ENCODE results near the gene NDUFV1.
"Not testable (repeated sequence)": the region's sequence is repeated elsewhere in the genome, so short reads cannot be mapped to it uniquely, and the experiment has no call there.

Gene NDUFV1

GRCh38 chr11:67584881-67585873, 21.6 kb upstream of the NDUFV1 start:
- FAIRE-seq = no peak
- no peak for DNase-seq (ENCODE audit: extremely low spot score, insufficient read length, low read depth)

GRCh38 chr11:67585911-67586310, 20.8 kb upstream of the NDUFV1 start:
- FAIRE-seq = no peak

GRCh38 chr11:67586568-67587250, 20.0 kb upstream of the NDUFV1 start:
- FAIRE-seq (no peak), DNase-seq (ENCODE audit: extremely low spot score, insufficient read length, low read depth) (no peak)

More at GRCh38 chr11:67585911-67586310, 20.8 kb upstream of the NDUFV1 start:
- DNase-seq (ENCODE audit: extremely low spot score, insufficient read length, low read depth) = no peak

GRCh38 chr11:67588136-67588503, 18.6 kb upstream of the NDUFV1 start:
- peak; percentile 51 for FAIRE-seq
- DNase-seq (ENCODE audit: extremely low spot score, insufficient read length, low read depth) = no peak

GRCh38 chr11:67588899-67589415, 17.8 kb upstream of the NDUFV1 start:
- peak; percentile 9 for FAIRE-seq
- not testable (repeated sequence) for DNase-seq (ENCODE audit: extremely low spot score, insufficient read length, low read depth)

GRCh38 chr11:67592880-67593564, 13.7 kb upstream of the NDUFV1 start:
- no peak for DNase-seq (ENCODE audit: extremely low spot score, insufficient read length, low read depth)
- FAIRE-seq = no peak

- DNase-seq (ENCODE audit: extremely low spot score, insufficient read length, low read depth) (no peak), FAIRE-seq (no peak)
These were observed 13.2 kb upstream of the NDUFV1 start for GRCh38 chr11:67593565-67593905.

GRCh38 chr11:67594480-67594879, 12.3 kb upstream of the NDUFV1 start:
- FAIRE-seq (no peak), DNase-seq (ENCODE audit: extremely low spot score, insufficient read length, low read depth) (no peak)

GRCh38 chr11:67596753-67597300, 9.9 kb upstream of the NDUFV1 start:
- DNase-seq (ENCODE audit: extremely low spot score, insufficient read length, low read depth) (no peak), FAIRE-seq (no peak)

GRCh38 chr11:67597458-67597857, 9.3 kb upstream of the NDUFV1 start:
- DNase-seq (ENCODE audit: extremely low spot score, insufficient read length, low read depth); FAIRE-seq: not testable (repeated sequence)

- not testable (repeated sequence) for FAIRE-seq; DNase-seq (ENCODE audit: extremely low spot score, insufficient read length, low read depth)
These were observed 8.8 kb upstream of the NDUFV1 start for GRCh38 chr11:67597963-67598362.

- DNase-seq (ENCODE audit: extremely low spot score, insufficient read length, low read depth) = no peak
- FAIRE-seq = no peak
These were observed 7.6 kb upstream of the NDUFV1 start for GRCh38 chr11:67599149-67599548.

GRCh38 chr11:67600324-67601029, 6.3 kb upstream of the NDUFV1 start:
- FAIRE-seq (peak; percentile 86), DNase-seq (ENCODE audit: extremely low spot score, insufficient read length, low read depth) (no peak)

GRCh38 chr11:67601098-67601497, 5.6 kb upstream of the NDUFV1 start:
- FAIRE-seq = no peak

GRCh38 chr11:67604119-67604518, 2.6 kb upstream of the NDUFV1 start:
- not testable (repeated sequence) for DNase-seq (ENCODE audit: extremely low spot score, insufficient read length, low read depth); FAIRE-seq

More at GRCh38 chr11:67601098-67601497, 5.6 kb upstream of the NDUFV1 start:
- DNase-seq (ENCODE audit: extremely low spot score, insufficient read length, low read depth) = no peak

- FAIRE-seq = no peak
- no peak for DNase-seq (ENCODE audit: extremely low spot score, insufficient read length, low read depth)
These were observed 1.9 kb upstream of the NDUFV1 start for GRCh38 chr11:67604815-67605214.

GRCh38 chr11:67605231-67606011, 1.3 kb upstream of the NDUFV1 start:
- FAIRE-seq (no peak), DNase-seq (ENCODE audit: extremely low spot score, insufficient read length, low read depth) (no peak)

GRCh38 chr11:67606093-67606491, 644 bp upstream of the NDUFV1 start:
- DNase-seq (ENCODE audit: extremely low spot score, insufficient read length, low read depth) (no peak), FAIRE-seq (no peak)

- no peak for DNase-seq (ENCODE audit: extremely low spot score, insufficient read length, low read depth)
- no peak for FAIRE-seq
These were observed 771 bp downstream of the NDUFV1 start for GRCh38 chr11:67607507-67607906.

Data from GM18507 (cell line).